Loucy (cell line): ENCODE data around the gene GMFB.
"Not testable (repeated sequence)": the region's sequence is repeated elsewhere in the genome, so short reads cannot be mapped to it uniquely, and the experiment has no call there.

Source experiments
- H2AFZ ChIP-seq: fragments of 200-600 bp; sonication (generic); 2 replicates; pipeline ENCODE4 v1.6.0; 2016; ENCODE audit warnings: antibody characterized with exemption, mild to moderate bottlenecking, low read length, moderate library complexity
- H3F3A ChIP-seq: fragments of 200-600 bp; 2 replicates; pipeline ENCODE4 v1.6.0; 2016; ENCODE audit warnings: antibody characterized with exemption, low read depth, mild to moderate bottlenecking
- H3K27me3 ChIP-seq: fragments of 200-600 bp; sonication (generic); 2 replicates; pipeline ENCODE4 v1.6.1; 2014; ENCODE audit warnings: low read length, mild to moderate bottlenecking; ENCODE audit not compliant: insufficient read depth, poor library complexity, severe bottlenecking
- H3K36me3 ChIP-seq: fragments of 200-600 bp; sonication (generic); 2 replicates; pipeline ENCODE4 v1.6.1; 2016; ENCODE audit warnings: low read length; ENCODE audit not compliant: insufficient read depth
- H3K4me1 ChIP-seq: fragments of 200-600 bp; sonication (generic); 2 replicates; pipeline ENCODE4 v1.5.1; 2014; ENCODE audit warnings: low read length, mild to moderate bottlenecking; ENCODE audit not compliant: insufficient read depth, poor library complexity, severe bottlenecking
- H3K4me2 ChIP-seq: fragments of 200-600 bp; sonication (generic); 2 replicates; pipeline ENCODE4 v1.6.0; 2014; ENCODE audit warnings: antibody characterized with exemption, low read length, low read depth, mild to moderate bottlenecking; ENCODE audit not compliant: poor library complexity, severe bottlenecking
- H3K4me3 ChIP-seq: fragments of 200-600 bp; sonication (generic); 2 replicates; pipeline ENCODE4 v1.5.1; 2014; ENCODE audit warnings: low read length, mild to moderate bottlenecking, mixed read lengths; ENCODE audit not compliant: poor library complexity, severe bottlenecking
- H3K79me2 ChIP-seq: fragments of 200-600 bp; sonication (generic); 2 replicates; pipeline ENCODE4 v1.6.1; 2014; ENCODE audit warnings: low read length; ENCODE audit not compliant: insufficient read depth
- H3K9ac ChIP-seq: fragments of 200-600 bp; sonication (generic); 2 replicates; pipeline ENCODE4 v1.6.0; 2014; ENCODE audit warnings: mild to moderate bottlenecking, low read depth, low read length, moderate library complexity; ENCODE audit not compliant: poor library complexity, severe bottlenecking
- H3K9me2 ChIP-seq: fragments of 200-600 bp; sonication (generic); replicated peaks from 2 replicates; pipeline ENCODE4 v1.6.1; 2016; ENCODE audit warnings: low read depth, low read length, mixed read lengths
- H3K9me3 ChIP-seq: fragments of 200-600 bp; sonication (generic); 2 replicates; pipeline ENCODE4 v1.6.1; 2014; ENCODE audit warnings: mild to moderate bottlenecking, antibody characterized with exemption, low read length, low read depth; ENCODE audit not compliant: insufficient read depth
- H4K20me1 ChIP-seq: fragments of 200-600 bp; sonication (generic); 2 replicates; pipeline ENCODE4 v1.6.0; 2014; ENCODE audit warnings: antibody characterized with exemption, low read length, mild to moderate bottlenecking; ENCODE audit not compliant: insufficient read depth, poor library complexity, severe bottlenecking
- EZH2phosphoT487 ChIP-seq: fragments of 200-600 bp; IDR thresholded peaks from 2 replicates; pipeline ENCODE4 v1.6.1; 2018; ENCODE audit warnings: antibody characterized with exemption, mild to moderate bottlenecking, moderate library complexity, borderline replicate concordance
- TF ChIP-seq, protein P1 (sequence below): fragments of 200-600 bp; sonication (generic); conservative IDR thresholded peaks from 2 replicates; pipeline ENCODE4 v1.5.1; 2014; ENCODE audit warnings: mild to moderate bottlenecking, antibody characterized with exemption, low read length

The GMFB gene

DNA sequence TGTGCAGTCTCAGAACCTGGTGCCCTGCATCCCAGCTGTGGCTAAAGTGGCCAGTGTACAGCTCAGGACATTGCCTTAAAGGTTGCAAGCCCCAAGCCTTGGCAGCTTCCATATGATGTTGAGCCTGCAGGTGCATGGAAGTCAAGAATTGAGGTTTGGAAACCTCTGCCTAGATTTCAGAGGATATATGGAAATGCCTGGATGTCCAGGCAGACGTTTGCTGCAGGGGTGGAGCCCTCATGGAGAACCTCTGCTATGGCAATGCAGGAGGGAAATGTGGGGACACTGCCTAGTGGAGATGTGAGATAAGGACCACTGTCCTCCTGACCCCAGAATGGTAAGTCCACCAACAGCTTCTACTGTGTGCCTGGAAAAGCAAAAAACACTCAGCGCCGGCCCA is 29.7 kb downstream of the GMFB start:
- no peak overlapping the region for H3K4me3 ChIP-seq
- H3K36me3 ChIP-seq = no peaks in the 10 kb centered on the region
- no peaks in the 10 kb centered on the region for H4K20me1 ChIP-seq
- H3K9me3 ChIP-seq = peaks cover 8% of the 10 kb centered on the region; the same call in 1 of the 2 replicates
- no peaks in the 10 kb centered on the region for H3F3A ChIP-seq
- H3K27me3 ChIP-seq = no peaks in the 10 kb centered on the region
- no peak overlapping the region for H2AFZ ChIP-seq
- H3K79me2 ChIP-seq = no peaks in the 10 kb centered on the region
- no peaks in the 10 kb centered on the region for H3K9me2 ChIP-seq
- no peaks in the 10 kb centered on the region for H3K4me1 ChIP-seq
- H3K9ac ChIP-seq = no peak overlapping the region
- no peak for TF ChIP-seq EZH2phosphoT487
- TF ChIP-seq, protein P1, sequence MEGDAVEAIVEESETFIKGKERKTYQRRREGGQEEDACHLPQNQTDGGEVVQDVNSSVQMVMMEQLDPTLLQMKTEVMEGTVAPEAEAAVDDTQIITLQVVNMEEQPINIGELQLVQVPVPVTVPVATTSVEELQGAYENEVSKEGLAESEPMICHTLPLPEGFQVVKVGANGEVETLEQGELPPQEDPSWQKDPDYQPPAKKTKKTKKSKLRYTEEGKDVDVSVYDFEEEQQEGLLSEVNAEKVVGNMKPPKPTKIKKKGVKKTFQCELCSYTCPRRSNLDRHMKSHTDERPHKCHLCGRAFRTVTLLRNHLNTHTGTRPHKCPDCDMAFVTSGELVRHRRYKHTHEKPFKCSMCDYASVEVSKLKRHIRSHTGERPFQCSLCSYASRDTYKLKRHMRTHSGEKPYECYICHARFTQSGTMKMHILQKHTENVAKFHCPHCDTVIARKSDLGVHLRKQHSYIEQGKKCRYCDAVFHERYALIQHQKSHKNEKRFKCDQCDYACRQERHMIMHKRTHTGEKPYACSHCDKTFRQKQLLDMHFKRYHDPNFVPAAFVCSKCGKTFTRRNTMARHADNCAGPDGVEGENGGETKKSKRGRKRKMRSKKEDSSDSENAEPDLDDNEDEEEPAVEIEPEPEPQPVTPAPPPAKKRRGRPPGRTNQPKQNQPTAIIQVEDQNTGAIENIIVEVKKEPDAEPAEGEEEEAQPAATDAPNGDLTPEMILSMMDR = no peak
- no peak overlapping the region for H3K4me2 ChIP-seq

DNA sequence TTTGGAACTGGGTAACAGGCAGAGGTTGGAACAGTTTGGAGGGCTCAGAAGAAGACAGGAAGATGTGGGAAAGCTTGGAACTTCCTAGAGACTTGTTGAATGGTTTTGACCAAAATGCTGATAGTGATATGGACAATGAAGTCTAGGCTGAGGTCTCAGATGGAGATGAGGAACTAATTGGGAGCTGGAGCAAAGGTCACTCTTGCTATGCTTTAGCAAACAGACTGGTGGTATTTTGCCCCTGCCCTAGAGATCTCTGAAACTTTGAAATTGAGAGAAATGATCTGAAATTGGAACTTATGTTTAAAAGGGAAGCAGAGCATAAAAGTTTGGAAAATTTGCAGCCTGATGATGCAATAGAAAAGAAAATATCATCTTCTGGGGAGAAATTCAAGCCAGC is 30.2 kb downstream of the GMFB start:
- not testable (repeated sequence) for H4K20me1 ChIP-seq, H3K36me3 ChIP-seq, H3K9me2 ChIP-seq, H3K4me3 ChIP-seq, H3K27me3 ChIP-seq, H3K4me2 ChIP-seq, H3K9ac ChIP-seq, H3F3A ChIP-seq, H3K4me1 ChIP-seq, H3K9me3 ChIP-seq, H3K79me2 ChIP-seq, H2AFZ ChIP-seq

DNA sequence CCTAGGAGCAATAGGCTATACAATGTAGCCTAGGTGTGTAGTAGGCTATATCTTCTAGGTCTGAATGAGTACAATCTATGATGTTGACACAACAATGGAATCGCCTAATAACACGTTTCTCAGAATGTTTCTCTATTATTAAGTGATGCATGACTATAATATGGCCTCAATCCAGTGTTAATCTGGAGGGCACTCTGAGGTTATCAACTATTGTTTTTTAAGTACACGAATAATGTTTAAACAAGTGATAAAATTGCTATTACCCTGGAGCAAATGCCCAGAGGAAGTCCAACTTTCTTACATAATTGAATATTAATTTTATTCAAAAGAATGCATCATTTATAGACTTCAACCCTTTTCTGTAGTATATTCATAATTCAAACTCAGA is 31.2 kb downstream of the GMFB start:
- Histone ChIP-seq H3F3A (no peaks in the 10 kb centered on the region), H3K9ac (no peak overlapping the region), H3K4me2 (no peak overlapping the region), H4K20me1 (no peaks in the 10 kb centered on the region), H3K9me2 (no peaks in the 10 kb centered on the region), H3K36me3 (no peaks in the 10 kb centered on the region), H3K79me2 (no peaks in the 10 kb centered on the region), H2AFZ (no peak overlapping the region), H3K27me3 (no peaks in the 10 kb centered on the region), H3K4me1 (no peaks in the 10 kb centered on the region), H3K9me3 (peaks cover 8% of the 10 kb centered on the region; the same call in 1 of the 2 replicates), H3K4me3 (no peak overlapping the region)
- TF ChIP-seq EZH2phosphoT487 = no peak
- TF ChIP-seq, protein P1 = no peak

DNA sequence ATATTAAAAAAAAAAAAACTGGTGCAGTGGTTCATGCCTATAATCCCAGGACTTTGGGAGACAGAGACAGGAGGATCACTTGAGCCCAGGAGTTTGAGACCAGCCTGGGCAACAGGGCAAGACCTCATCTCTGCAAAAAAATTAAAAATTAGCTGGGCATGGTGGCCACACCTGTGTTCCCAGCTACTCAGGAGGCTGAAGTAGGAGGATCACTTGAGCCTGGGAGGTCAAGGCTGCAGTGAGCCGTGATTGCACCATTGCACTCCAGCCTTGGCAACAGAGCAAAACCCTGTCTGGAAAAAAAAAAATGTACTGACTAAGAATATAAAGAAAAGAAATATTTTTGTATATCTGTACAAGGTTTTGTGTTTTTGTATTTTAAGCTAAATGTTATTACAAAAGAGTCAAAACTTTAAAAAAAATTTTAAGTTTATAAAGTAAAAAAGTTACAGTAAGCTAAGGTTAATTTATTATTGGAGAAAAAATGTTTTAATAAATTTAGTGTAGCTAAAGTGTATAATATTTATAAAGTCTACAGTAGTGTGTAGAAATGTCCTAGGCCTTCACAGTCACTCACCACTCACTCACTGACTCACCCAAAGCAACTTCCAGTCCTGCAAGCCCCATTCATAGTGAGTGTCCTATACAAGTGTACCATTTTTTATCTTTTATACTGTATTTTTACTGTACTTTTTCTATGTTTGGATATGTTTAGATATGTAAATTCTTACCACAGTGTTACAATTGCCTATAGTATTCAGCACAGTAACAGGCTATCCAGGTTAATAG is 31.8 kb downstream of the GMFB start:
- H3K4me3 ChIP-seq, H3K79me2 ChIP-seq, H3K27me3 ChIP-seq, H3K9me3 ChIP-seq, H3K36me3 ChIP-seq, H4K20me1 ChIP-seq, H3F3A ChIP-seq, H3K4me2 ChIP-seq, H2AFZ ChIP-seq, H3K9me2 ChIP-seq, H3K4me1 ChIP-seq, H3K9ac ChIP-seq: not testable (repeated sequence)
